Astrocyte (in vitro differentiated cells and primary cell): Measurements from ENCODE around the gene LRIG1.

Experiments
- CTCF ChIP-seq: IDR thresholded peaks from 2 replicates; pipeline ENCODE4 v1.5.1; 2011; ENCODE audit warnings: low read depth, mild to moderate bottlenecking, inconsistent platforms, low read length, moderate library complexity; ENCODE audit not compliant: insufficient read depth
- EZH2 ChIP-seq: IDR thresholded peaks from 2 replicates; pipeline ENCODE4 v1.6.1; 2012; ENCODE audit warnings: mild to moderate bottlenecking, low read length, inconsistent platforms; ENCODE audit not compliant: insufficient read depth

GRCh38 chr3:66479532-66479947 is 21.3 kb downstream of the LRIG1 start:
- no peak for TF ChIP-seq CTCF
- no peak for TF ChIP-seq EZH2
